Prostate gland (tissue), 2 donors: ENCODE results near the gene FILIP1. TPM values are rescaled to one million over a fixed set of nuclear protein-coding genes. Genes with fewer than 3 reads are reported as not detected.

Experiments
- DNase-seq: peaks from one replicate; pipeline ENCODE4 v3.0.0-alpha.2; 2019; ENCODE audit warnings: low spot score
- H3K27ac ChIP-seq, 2 donors: fragments of 200-600 bp; sonication (generic); 2 replicates each; pipeline ENCODE4 v1.5.1; 2017 to 2019
- H3K27me3 ChIP-seq: fragments of 200-600 bp; sonication (generic); replicated peaks from 2 replicates; pipeline ENCODE4 v1.5.1; 2019; ENCODE audit not compliant: insufficient read depth
- H3K36me3 ChIP-seq, 2 donors: fragments of 200-600 bp; sonication (generic); 1 replicate in 1 of 2; 2 replicates in 1 of 2; pipeline versions ENCODE4 v1.5.1 to v1.8.1; 2017 to 2019
- H3K4me1 ChIP-seq: fragments of 200-600 bp; sonication (generic); replicated peaks from 2 replicates; pipeline ENCODE4 v1.5.1; 2019
- H3K4me3 ChIP-seq, 2 donors: fragments of 200-600 bp; sonication (generic); 2 replicates each; pipeline ENCODE4 v1.5.1; 2017 to 2019
- H3K9me3 ChIP-seq: fragments of 200-600 bp; sonication (generic); 2 replicates; pipeline ENCODE4 v1.5.1; 2017
- POLR2A ChIP-seq: fragments of 450-650 bp; IDR thresholded peaks from one replicate; pipeline ENCODE4 v1.6.1; 2016; ENCODE audit warnings: antibody characterized with exemption, mild to moderate bottlenecking
- POLR2AphosphoS5 ChIP-seq: sonication (generic); formaldehyde crosslinking; IDR thresholded peaks from one replicate; pipeline ENCODE4 v1.6.1; 2017; ENCODE audit warnings: antibody characterized with exemption
- WGBS: methylation state at CpG from one replicate; pipeline ENCODE4 v1.1.5; 2018; 5-methylcytosine and 5-hydroxymethylcytosine counted together
- intact Hi-C: fragments of 100-400 bp; cut with DNase I; formaldehyde crosslinking; loops from one replicate; pipeline ENCODE4 v1.14.2; 2022
- total RNA-seq, 2 donors: library from RNA; depleted of rRNA; stranded (reverse); fragments of >200 nt; gene quantifications; one replicate each; pipeline ENCODE4 v1.1.0, GENCODE V29; 2016
- TF ChIP-seq, protein P1 (sequence below), 4 experiments: fragments of 200-600 bp in 2 of 4; fragments of 450-650 bp in 2 of 4; sonication (generic) in 2 of 4; IDR thresholded peaks; 1 replicate in 3 of 4; 2 replicates in 1 of 4; pipeline ENCODE4 v1.5.1; 2016 to 2019; ENCODE audit warnings: antibody characterized with exemption in 4 of 4, mild to moderate bottlenecking in 2 of 4, moderate library complexity in 2 of 4

The FILIP1 gene
- total RNA-seq, 2 donors from 2014 or later = 2.1 to 3.3 TPM

DNA sequence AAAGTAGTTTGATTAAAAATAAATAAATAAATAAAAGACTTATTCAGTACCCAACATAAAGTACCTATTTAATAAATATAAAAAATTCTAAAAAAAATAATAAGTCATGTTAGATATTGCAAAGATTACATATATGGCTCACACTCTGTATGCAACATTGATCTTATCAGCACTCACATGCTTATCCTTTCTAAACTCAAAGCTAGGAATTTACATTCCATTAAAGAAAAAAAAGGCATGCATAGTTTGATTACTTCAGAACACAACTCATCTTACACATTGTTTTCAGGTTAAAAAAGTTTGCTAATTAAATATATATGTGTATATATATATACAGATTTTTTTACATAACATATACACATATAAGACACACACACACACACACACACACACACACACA is 96.4 kb downstream of the FILIP1 start:
- no peaks in the 10 kb centered on the region for H3K36me3 ChIP-seq
- H3K27ac ChIP-seq = no peak overlapping the region
- intact Hi-C loops = no loop called here
- H3K4me1 ChIP-seq = no peaks in the 10 kb centered on the region
- no peaks in the 10 kb centered on the region for H3K9me3 ChIP-seq
- no peak for DNase-seq
- TF ChIP-seq POLR2A (no peak), POLR2AphosphoS5 (no peak)
- TF ChIP-seq, protein P1, sequence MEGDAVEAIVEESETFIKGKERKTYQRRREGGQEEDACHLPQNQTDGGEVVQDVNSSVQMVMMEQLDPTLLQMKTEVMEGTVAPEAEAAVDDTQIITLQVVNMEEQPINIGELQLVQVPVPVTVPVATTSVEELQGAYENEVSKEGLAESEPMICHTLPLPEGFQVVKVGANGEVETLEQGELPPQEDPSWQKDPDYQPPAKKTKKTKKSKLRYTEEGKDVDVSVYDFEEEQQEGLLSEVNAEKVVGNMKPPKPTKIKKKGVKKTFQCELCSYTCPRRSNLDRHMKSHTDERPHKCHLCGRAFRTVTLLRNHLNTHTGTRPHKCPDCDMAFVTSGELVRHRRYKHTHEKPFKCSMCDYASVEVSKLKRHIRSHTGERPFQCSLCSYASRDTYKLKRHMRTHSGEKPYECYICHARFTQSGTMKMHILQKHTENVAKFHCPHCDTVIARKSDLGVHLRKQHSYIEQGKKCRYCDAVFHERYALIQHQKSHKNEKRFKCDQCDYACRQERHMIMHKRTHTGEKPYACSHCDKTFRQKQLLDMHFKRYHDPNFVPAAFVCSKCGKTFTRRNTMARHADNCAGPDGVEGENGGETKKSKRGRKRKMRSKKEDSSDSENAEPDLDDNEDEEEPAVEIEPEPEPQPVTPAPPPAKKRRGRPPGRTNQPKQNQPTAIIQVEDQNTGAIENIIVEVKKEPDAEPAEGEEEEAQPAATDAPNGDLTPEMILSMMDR (IDR thresholded peaks at IDR 0.05) = no peak
- H3K4me3 ChIP-seq = no peak overlapping the region
- no peaks in the 10 kb centered on the region for H3K27me3 ChIP-seq

DNA sequence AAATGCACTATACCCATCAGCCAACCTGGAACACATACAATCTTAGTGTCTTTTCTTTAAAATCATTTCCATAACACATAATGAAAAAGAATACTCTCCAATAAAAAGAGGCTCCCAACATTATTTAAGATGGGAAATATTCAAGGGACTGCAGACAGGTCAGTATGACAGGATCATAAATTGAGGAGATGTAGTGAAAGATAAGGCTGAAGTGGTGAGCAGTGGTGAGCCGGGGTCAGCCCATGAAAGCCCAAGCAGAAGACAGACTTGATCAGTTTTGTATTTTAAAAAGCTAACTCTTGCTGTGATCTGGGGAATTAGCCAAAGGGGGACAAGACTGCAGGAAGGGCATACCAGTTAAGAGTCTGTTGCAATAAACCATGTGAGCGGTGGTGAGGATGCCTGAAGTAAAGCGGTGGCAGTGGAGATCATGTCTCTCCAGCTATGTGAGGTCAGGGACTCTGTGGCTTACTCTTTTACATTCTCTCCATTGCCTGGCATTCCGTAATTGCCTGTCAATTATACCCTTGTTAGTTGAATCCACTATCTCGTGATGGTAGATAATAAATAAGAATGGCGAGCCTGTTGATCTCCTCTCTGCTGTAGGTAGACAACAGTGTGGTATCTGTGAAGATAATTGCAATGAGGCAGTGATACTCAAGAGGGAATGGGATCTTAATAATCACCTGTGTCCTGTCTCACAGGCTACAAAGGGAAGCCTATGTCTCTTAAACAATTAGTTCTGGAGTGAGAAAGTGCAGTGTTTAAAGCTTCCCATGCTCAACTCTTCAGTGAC is 97.4 kb downstream of the FILIP1 start:
- no peaks in the 10 kb centered on the region for H3K9me3 ChIP-seq
- TF ChIP-seq POLR2AphosphoS5 = no peak
- no peak for TF ChIP-seq POLR2A
- TF ChIP-seq, protein P1 (IDR thresholded peaks at IDR 0.05) = no peak
- H3K27ac ChIP-seq = no peak overlapping the region
- DNase-seq = no peak
- H3K27me3 ChIP-seq = no peaks in the 10 kb centered on the region
- no peaks in the 10 kb centered on the region for H3K4me1 ChIP-seq
- 86% methylated on average over 6 of the region's 6 CpGs for WGBS
- H3K36me3 ChIP-seq = no peaks in the 10 kb centered on the region
- intact Hi-C loops = no loop called here
- no peak overlapping the region for H3K4me3 ChIP-seq

DNA sequence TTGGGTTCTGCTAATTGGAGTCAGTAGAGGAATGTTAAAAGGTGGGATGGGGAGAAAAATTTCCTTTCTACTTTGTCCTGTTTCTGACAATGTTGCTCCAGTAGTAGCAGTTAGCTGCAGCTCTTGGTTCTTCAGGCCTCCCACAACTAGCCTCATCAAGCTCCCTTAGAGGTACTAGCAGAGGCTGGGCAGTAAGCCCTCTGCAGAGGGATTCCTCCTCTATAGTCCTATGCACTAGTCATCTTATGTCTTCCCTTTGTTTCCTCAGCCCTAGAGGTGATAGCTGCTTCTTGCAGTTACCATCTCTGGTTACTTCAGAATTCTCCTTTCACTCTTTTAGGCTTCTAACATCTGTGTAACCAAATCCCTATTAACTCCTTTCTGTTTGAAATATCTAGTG is 99.8 kb downstream of the FILIP1 start:
- Histone ChIP-seq H3K36me3 (no peaks in the 10 kb centered on the region), H3K4me3 (no peak overlapping the region), H3K27me3 (no peaks in the 10 kb centered on the region), H3K4me1 (no peaks in the 10 kb centered on the region), H3K27ac (no peak overlapping the region), H3K9me3 (no peaks in the 10 kb centered on the region)
- DNase-seq = no peak
- TF ChIP-seq, protein P1 (IDR thresholded peaks at IDR 0.05) = no peak
- TF ChIP-seq POLR2AphosphoS5 = no peak
- no peak for TF ChIP-seq POLR2A
- intact Hi-C loops = no loop called here

DNA sequence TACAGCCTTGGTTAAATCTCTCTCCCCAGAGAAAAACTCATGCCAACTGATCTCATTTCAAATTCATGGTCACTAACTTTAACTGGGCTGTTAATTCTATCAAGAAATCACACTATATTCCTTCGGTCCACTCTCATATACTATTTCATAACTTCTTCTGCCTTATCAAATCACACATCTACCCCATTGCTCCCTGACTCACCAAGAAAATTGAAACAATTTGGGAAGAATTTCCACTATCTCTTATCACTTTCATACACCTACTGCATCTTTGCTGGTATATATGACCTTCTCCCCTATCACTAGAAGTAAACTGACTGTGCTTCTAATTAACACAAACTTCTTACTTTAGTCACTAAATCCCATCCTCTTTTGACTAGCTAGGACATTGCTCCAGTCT is 102.3 kb downstream of the FILIP1 start:
- Histone ChIP-seq H3K4me3 (no peak overlapping the region), H3K27me3 (no peaks in the 10 kb centered on the region), H3K27ac (no peak overlapping the region), H3K9me3 (no peaks in the 10 kb centered on the region), H3K4me1 (no peaks in the 10 kb centered on the region), H3K36me3 (no peaks in the 10 kb centered on the region)
- DNase-seq = no peak
- WGBS = 70% methylated on average over 1 of the region's 1 CpG
- TF ChIP-seq POLR2AphosphoS5 (no peak), POLR2A (no peak)
- TF ChIP-seq, protein P1 (IDR thresholded peaks at IDR 0.05) = no peak
- intact Hi-C loops = no loop called here
